GM19438 (cell line): ENCODE measurements around the gene TGFBR3.

ENCODE experiments used
- ATAC-seq: cut with Tn5 transposase; IDR thresholded peaks from one replicate; pipeline ENCODE4 v1.9.1; 2021; ENCODE audit warnings: low read depth; ENCODE audit not compliant: unreplicated experiment

The TGFBR3 gene

GRCh38 chr1:91699339-91699974 is 186.5 kb downstream of the TGFBR3 start:
- no peak for ATAC-seq

- ATAC-seq: no peak
These were observed 188.1 kb downstream of the TGFBR3 start for GRCh38 chr1:91697861-91698260.

GRCh38 chr1:91697416-91697815 is 188.5 kb downstream of the TGFBR3 start:
- peak; percentile 95 for ATAC-seq

- no peak for ATAC-seq
These were observed 189.6 kb downstream of the TGFBR3 start for GRCh38 chr1:91696321-91696720.

- ATAC-seq: no peak
These were observed 192.4 kb downstream of the TGFBR3 start for GRCh38 chr1:91693557-91693956.

- no peak for ATAC-seq
These were observed 194.4 kb downstream of the TGFBR3 start for GRCh38 chr1:91691525-91691924.

- ATAC-seq: no peak
These were observed 196.1 kb downstream of the TGFBR3 start for GRCh38 chr1:91689641-91690481.

GRCh38 chr1:91687452-91687851 is 198.5 kb downstream of the TGFBR3 start:
- ATAC-seq: no peak

GRCh38 chr1:91685994-91686393 is 200.0 kb downstream of the TGFBR3 start:
- no peak for ATAC-seq

- no peak for ATAC-seq
These were observed 201.3 kb downstream of the TGFBR3 start for GRCh38 chr1:91684481-91685196.

GRCh38 chr1:91683598-91683951 is 202.4 kb downstream of the TGFBR3 start:
- no peak for ATAC-seq

GRCh38 chr1:91682882-91683597 is 202.9 kb downstream of the TGFBR3 start:
- ATAC-seq: no peak

- no peak for ATAC-seq
These were observed 205.3 kb downstream of the TGFBR3 start for GRCh38 chr1:91680556-91681155.

- no peak for ATAC-seq
These were observed 206.5 kb downstream of the TGFBR3 start for GRCh38 chr1:91679446-91679845.

GRCh38 chr1:91676030-91676429 is 209.9 kb downstream of the TGFBR3 start:
- no peak for ATAC-seq

- no peak for ATAC-seq
These were observed 211.8 kb downstream of the TGFBR3 start for GRCh38 chr1:91674107-91674506.

- ATAC-seq: no peak
These were observed 212.3 kb downstream of the TGFBR3 start for GRCh38 chr1:91673613-91674012.

GRCh38 chr1:91672601-91673161 is 213.3 kb downstream of the TGFBR3 start:
- no peak for ATAC-seq

GRCh38 chr1:91670781-91671180 is 215.2 kb downstream of the TGFBR3 start:
- no peak for ATAC-seq
